GM19463 (cell line): ENCODE results near the gene MALAT1.

Source experiments
- ATAC-seq: cut with Tn5 transposase; IDR thresholded peaks from one replicate; pipeline ENCODE4 v1.9.1; 2021; ENCODE audit warnings: mild to moderate bottlenecking, moderate library complexity; ENCODE audit not compliant: unreplicated experiment

The MALAT1 gene

DNA sequence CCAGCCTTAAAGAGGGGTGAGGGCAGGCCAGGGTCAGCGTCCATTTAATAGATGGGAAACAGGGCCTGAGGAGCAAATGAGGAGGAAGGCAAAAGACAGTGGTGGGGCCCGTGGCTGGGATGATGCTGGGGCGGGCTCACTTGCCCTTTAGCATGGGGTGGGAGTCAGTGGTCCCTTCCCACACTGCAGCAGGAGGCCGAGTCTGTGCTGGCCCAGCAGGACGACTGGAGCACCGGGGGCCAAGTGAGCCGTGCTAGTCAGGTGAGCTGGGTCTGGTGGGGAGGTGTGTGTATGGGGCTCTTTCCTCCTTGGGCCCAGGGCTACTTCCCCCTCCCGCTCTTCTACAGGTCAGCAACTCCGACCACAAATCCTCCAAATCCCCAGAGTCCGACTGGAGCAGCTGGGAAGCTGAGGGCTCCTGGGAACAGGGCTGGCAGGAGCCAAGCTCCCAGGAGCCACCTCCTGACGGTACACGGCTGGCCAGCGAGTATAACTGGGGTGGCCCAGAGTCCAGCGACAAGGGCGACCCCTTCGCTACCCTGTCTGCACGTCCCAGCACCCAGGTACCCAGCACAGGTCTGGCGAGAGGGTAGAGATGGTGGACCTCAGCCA, 38.9 kb downstream of the MALAT1 start:
- ATAC-seq, result no peak

DNA sequence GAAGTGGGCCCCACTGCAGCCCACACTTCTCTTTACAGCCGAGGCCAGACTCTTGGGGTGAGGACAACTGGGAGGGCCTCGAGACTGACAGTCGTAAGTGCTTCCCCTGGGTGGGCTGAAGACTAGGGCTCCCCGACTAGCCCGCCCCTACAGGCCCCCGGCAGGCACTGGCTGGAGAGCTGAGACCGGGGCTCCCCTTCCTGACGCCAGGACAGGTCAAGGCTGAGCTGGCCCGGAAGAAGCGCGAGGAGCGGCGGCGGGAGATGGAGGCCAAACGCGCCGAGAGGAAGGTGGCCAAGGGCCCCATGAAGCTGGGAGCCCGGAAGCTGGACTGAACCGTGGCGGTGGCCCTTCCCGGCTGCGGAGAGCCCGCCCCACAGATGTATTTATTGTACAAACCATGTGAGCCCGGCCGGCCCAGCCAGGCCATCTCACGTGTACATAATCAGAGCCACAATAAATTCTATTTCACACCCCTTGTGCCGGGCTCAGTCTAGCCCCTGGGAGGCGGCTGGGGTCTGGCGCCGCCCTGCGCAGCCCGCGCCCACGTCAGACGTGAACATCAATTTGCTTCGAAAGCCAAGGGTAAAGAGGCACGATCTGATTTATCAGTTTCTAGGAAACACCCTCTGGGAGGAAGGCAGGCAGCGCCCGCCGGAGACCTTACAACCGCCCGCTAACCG, 39.5 kb downstream of the MALAT1 start:
- no peak for ATAC-seq

DNA sequence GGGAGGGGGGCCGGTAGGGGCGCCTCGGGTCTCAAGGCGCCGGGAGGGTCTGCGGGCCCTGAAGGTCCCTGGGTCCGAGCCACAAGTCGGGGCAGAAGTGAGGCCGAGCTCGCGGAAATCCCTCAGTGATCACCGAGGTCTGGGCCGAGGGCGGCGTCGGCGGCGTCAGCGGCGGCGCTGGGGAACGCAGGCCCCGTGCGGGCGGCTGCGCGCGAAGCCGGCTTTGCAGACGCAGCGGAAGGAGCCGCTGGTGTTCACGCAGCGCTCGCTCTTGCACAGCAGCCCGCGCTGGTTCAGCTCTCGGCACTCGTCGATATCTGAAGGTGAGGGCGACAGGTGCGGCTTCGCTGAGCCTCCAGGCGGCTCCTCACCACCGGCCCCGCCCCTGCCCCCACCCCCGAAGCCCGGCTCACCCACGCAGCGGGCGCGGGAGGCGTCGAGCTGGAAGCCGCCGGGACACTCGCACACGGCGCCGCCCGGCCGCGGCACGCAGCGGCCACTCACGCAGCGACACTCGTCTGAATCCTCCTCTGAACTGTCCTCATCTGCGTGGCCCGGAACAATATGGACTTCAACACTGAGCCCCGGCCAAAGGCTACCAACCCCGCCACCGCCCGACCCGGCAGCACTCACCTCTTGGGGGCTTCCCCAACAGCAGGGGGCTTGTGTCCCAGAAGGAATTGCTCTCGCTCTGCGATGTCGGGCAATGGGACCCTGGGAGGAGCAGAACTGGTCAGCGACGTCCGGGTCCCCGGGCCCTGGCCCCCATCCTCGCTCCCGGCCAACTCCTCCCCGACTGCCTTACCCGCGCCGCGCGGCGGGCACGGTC, 40.3 kb downstream of the MALAT1 start:
- no peak for ATAC-seq

DNA sequence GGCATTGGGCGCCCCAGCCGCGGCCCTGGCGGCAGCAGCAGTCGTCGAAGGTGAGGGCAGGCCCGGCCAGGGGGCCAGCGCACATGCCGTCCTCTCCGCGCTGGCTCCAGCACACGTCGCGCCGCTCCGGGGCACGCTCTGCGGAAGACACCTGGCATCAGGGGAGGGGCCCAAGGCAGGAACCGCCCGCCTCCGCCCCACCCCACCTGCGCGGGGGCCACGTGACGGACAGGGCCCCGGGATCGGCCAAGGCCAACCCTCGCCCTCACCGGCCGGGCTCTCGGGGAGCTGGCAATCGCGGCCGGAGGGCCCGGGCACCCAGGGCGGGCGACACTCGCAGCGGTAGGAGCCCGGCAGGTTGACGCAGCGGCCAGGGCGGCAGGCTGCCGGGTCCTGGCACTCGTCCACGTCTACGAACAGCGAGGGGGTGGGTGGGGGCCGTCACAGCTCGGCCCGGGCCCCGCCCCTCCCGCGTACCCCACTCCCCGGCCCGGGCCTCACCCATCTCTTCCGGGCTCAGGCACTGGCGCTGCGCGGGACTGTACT, 41.0 kb downstream of the MALAT1 start:
- ATAC-seq, result peak; percentile 54

DNA sequence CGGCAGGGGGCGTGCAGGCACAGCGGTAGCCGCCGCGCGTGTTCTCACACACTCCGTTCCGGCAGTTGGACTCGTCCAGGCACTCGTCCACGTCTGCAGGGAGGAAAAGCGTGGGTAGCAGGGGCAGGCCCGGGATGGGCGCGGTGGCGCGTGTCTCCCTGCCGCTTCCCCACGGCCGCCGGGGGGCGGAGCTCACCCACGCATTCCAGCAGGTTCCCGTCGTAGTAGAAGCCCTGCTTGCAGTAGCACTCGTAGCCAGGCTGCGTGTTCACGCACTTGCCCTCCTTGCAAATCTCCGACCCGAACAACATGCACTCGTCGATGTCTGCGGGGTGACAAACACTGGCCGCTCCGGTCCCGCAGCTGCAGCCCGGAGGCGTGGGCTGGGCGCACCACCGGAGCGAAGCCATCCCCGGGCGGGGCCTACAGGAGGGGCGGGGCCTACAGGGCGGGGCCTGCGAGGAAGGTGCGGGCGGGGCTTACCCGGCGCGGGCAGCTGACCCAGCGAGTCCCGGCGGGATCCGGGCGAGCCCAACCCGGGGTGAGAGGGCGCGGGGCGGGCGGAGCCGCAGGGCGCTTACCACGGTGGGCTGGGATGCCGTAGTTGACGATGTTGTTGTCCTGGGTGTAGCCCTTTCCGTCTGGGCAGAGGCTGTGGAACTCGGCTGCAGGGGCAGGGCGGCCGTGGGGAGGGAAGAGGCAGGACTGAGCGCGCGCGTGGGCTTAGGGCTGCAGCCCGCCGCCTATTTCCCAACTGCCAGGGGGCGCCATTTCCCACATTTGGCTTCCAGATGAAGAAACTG, 41.6 kb downstream of the MALAT1 start:
- ATAC-seq, result peak; percentile 75

DNA sequence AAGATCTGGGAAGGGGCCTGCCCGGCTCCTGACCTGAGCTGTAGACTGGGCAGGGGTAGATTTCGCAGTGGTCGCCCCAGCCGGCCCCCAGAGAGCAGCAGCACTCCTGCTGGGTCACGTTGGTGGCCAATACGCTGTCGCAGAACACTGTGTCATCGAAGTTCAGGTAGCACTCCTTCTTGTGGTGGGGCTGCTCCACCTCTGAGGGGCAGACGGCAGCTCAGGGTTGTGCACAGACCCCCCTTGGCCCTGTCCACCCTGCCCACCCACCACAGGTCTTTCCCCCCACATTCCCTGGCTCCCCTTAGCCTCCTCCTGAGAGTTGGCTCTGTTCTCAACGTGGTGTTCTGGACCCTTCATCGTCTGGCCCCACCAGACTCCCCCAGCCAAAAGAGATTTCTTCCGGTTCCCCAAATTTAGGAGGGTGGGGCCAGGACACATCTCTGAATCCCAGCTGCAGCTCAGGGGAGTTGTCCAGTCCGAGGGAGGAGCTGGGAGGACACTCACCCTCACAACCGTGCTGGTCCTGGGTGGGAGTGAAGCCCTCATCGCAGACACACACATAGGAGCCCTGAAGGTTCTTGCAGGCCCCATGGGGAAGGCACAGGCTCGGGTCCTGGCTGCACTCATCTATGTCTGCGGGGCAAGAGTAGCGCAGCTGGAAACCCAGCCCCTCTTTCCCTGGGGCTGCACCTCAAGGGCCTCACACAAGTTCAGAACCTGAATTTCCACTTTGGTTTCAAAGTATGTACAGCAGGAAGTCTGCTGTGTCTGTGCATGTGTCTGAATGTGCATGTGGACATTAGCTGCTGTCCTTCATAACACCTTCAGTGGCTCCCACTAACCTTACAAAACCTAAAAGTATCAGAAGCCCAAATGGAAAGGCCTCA, 42.5 kb downstream of the MALAT1 start:
- ATAC-seq, result no peak

DNA sequence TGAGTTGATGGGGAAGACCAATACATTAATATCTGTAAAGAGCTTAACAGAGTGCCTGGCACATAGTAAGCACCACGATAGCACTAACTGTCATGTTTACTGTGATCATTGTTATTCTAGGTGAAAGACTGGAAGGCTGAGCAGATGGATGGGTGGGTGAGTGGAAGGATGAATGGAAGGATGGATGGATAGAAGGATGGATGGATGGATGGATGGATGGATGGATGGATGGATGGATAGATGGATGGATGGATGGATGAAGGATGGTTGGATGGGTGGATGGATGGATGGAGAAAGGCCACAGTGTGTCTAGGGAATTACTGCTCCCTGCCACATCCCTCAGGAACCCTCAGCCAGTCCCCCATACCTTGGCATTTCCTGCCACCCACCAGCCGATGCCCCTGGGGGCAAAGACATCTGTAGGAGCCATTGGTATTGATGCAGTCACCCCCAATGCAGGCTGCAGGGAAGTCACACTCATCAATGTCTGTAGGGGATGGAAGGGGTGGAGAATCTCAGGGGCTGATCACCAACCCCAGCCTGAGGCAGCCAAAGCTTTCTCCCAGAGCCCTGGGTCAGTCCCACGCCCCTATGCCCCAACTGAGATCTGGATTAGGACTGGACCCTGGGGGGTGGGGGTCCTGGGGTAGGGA, 44.0 kb downstream of the MALAT1 start:
- ATAC-seq, result no peak

DNA sequence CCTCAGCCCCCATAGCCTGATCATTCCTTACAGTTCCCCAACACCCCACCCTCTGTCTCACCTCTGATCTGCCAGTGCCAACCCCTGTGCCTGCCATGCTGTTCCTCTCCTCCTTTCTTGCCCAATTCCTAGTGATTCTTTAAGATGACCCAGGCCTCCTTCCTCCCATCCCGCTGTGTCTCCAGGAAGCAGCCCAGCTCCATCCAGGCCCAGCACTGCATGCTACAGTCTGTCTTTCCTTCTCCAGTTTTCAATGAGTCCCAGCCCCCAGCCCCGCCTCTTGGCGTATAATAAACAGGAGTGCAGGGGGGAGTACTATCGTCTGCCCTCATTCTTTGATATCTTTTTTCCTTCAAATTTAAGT, 47.0 kb downstream of the MALAT1 start:
- no peak for ATAC-seq

DNA sequence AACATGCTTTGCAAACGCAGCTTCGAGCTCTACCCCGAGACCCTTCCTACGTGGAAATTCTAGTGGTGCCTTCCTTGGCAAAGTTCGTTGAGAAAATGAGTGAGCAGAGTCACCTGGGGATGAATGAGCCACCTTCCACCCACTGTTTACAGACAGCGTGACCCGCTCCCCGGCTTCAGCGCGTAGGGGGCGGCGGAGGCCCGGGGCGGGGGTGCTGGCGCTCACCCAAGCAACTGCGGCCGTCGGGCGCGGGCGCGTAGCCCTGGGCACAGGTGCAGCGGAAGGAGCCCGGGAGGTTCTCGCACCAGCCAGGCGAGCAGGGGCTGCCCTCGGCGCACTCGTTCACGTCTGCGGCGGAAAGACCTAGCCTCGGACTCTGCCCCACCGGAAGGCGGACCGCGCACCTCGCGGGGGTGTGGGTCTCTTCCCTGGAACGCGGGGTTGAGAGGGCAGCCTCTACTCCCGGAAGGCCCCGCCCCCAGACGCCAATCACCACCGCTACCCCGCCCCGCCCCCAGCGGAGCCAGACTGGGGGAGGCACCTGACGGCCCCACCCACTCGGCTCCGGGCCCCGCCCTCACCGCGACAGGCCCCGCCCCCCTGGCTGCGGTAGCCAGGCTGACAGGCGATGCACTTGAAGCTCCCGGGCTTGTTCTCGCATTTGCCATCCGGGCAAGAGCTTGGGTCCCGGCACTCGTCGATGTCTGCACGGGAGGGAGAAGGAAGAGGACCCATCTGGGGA, 47.5 kb downstream of the MALAT1 start:
- ATAC-seq, result peak; percentile 75

DNA sequence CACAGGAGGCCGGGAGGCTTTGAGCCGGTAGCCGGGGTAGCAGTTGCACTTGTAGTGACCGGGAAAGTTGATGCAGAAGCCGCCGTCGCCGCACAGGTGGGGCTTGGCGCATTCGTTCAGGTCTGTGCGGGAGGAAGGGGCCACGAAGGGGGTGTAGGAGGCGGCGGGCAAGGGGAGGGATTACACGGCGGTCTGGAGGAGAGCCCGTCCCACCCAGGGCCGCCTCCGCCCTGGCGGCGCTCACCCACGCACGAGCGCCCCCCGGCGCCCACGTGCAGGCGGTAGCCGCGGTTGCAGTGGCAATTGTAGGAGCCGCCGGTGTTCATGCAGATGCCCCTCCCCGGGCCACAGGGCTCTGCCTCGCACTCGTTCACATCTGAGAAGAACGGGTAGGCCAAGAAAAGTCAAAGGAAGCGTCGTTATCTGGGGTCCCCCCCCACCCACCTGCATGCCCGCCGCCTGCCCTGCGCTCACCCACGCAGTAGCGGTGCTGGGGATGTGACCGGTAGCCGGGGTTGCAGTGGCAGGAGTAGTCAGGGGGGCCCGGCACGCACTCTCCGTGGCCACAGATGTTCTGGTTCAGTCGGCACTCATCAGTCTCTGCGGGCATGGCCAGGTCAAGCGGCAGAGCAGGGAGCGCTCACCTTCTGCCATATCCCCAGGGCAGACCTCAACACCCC, 48.7 kb downstream of the MALAT1 start:
- no peak for ATAC-seq

DNA sequence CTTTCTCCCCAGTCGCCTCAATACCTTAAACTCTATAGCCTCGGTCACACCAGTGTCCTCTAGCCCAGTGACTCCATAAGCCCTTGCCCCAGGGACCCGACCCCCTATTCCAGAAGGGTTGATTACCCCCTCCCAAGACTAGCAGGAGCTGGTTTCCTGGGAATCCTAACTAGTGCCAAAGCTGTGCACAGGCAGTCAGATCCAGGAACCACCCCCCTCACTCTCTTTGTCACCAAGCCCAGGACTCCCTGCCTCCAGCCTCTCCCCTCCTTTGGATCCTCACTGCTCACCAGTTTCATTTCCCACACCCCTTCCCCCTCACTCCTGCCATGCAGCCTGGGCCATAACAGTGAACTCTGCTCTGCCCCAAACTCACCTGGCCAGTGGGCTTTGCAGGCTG, 49.5 kb downstream of the MALAT1 start:
- ATAC-seq, result no peak

DNA sequence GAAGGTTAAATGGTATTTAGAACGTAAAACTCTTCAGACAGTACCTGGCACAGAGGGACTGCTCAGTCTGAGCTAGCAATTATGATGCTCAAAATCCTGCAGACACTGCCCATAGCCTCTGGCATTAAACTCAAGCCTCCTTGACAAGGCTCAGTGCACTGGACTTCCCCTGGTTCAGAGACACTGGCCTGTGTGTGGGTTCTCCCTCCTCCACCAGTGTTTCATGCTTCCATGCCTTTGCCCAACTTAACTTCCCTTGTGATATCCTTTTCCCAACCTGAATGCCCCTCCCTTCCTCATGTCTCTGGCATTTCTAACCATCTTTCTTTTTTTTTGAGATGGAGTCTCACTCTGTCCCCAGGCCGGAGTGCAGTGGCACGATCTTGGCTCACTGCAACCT, 50.3 kb downstream of the MALAT1 start:
- ATAC-seq, result no peak

DNA sequence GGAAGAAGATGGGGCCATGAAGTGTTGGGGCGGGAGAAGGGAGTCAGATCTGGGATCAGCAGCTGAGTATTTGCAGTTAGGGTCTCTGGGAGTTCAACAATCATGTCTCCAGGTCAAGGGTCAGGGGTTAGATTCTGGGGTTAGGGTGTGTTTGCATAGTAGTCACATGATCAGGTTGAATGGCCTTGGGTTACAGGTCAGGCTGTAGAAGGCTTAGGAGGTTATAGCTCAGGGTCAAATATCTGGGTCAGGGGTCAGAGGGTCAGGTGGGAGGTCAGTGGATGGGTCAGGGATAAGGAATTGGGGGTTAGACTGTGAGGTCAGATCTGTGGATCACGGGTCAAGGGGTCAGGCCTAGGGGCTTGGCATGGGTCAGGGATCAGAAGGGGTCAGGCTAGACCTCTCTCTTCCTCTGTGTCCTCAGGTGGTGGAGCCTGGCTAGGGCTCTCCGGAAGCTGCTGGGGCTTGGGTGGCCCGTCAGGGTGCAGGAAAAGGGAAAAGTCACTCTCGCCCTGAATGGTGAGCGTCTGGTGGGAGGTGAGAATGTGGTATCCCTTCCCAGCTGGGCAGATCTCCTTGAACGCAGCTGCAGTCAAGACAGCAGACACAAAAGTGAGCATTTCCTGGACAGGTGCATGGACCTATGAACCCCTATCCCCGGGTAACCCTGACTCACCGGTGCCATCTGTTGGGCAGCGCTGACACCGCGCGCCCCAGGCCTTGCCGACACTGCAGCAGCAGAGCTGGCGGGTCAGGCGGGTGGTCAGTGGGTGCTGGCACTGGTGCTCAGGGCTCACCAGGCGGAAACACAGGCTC, 52.9 kb downstream of the MALAT1 start:
- peak; percentile 53 for ATAC-seq

DNA sequence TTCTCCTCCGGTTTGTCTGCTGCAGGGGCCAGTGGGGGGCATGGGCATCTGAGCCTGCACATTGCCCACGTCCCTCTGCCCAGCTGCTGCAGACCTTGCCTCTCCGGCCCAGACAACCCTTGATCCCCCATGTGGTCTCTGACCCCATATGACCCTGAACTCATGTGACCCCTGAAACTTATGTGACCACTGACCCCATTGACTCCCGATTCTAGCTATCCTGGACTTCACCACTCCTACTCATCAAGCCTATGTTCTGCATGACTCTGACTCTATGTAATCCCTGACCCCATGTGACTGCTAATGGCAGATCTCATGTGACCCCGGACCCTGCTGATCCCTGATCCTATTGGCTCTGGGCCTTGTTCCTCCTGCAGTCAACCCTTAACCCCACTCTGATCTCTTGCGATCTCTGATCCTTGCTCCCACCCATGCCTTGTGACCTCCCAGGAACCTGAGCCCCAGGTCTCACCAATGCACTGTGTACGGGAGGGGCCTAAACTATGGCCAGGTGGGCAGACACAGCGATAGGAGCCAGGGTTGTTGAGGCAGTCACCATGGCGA, 53.6 kb downstream of the MALAT1 start:
- ATAC-seq, result no peak

DNA sequence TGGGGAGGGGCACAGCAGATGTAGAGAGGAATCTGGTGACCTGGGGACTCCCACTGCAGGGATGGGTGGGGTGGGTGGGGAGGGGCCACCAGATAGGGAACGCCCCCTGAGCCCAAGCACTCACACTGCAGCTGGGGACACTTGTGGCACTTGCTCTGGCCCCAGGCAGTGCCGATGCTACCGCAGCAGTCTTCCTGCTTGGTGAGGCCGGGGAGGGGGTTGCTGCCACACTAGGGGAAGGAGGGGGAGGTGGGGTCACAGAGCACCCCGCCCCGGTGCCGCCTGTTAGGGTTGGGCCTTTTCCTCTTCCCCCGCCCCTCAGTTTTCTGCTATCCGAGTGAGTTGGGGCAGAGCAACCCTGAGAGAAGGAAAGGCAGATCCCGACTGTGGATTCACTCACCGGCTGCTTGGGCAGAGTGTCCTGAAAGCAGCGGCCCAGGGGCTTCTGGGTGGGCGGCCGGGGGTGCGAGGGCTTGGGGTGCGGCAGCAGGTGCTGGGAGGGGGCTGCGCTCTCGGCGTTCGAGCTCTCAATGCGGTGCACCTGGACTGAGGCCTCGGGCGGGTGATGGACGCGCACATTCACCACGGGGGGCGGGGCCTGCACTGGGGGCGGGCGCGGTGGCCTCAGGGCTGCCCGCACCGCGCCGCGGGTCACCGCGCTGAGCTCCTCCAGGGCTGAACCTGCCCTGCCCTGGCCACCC, 54.6 kb downstream of the MALAT1 start:
- ATAC-seq, result no peak

DNA sequence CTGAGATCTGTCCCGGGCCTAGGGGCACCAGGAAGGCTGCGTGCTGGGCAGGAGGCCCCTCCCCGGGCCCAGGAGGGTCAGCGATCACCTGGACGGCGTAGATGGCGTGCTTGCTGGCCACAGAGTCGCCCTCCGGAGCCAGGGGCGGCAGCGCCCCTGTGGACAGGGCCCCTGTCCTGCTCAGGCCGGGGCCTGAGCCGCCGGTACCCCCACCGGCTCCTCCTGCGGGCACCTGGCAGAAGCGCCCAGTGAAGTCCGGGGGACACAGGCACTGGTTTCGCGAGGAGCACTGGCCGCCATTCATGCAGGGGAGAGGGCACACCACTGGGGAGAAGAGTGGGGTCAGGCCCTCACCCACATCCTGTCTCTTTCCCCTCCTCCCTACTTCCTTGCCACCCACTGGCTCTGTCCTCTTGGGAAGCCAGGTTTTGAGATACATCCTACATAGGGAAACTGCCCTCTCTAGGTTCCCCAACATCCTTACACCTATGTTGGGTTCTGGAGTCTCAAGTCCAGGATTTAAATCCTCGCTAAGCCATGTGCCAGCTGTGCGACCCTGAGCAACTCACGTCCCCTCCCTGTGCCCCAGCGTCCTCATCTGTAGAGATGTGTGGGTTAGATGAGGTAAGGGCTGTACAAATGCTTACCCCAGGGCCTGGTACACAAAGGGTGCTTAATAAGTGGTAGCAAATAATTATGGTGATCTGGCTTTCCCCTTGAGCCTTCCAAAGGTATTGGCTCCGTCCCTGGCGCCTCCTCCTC, 55.4 kb downstream of the MALAT1 start:
- no peak for ATAC-seq
